Chondrocyte (in vitro differentiated cells): Measurements from ENCODE around the gene CASP2. TPM values are rescaled to one million over a fixed set of nuclear protein-coding genes. Genes with fewer than 3 reads are reported as not detected.
A peak's percentile ranks its signal among the peaks of the same experiment; 100 is the strongest.

Experiments
- DNase-seq: peaks from one replicate; pipeline ENCODE4 v3.0.0; 2021; ENCODE audit warnings: mixed read lengths, low spot score
- H3K27ac Mint-ChIP-seq: one replicate; pipeline ENCODE4 v1.8.0; 2021; ENCODE audit warnings: mild to moderate bottlenecking, moderate library complexity, mixed read lengths; ENCODE audit not compliant: unreplicated experiment
- H3K27me3 Mint-ChIP-seq: 2 replicates; pipeline ENCODE4 v1.8.0; 2021; ENCODE audit warnings: low read depth, mixed read lengths
- H3K36me3 Mint-ChIP-seq: 2 replicates; pipeline ENCODE4 v1.8.0; 2021; ENCODE audit warnings: low read depth, mixed read lengths
- H3K4me1 Mint-ChIP-seq: 2 replicates; pipeline ENCODE4 v1.8.0; 2021; ENCODE audit warnings: low read depth, mild to moderate bottlenecking, mixed read lengths
- H3K4me3 Mint-ChIP-seq: one replicate; pipeline ENCODE4 v1.8.0; 2021; ENCODE audit warnings: mild to moderate bottlenecking, moderate library complexity, mixed read lengths; ENCODE audit not compliant: unreplicated experiment
- H3K9me3 Mint-ChIP-seq: 2 replicates; pipeline ENCODE4 v1.8.0; 2021; ENCODE audit warnings: low read depth, mixed read lengths
- CTCF ChIP-seq: fragments of 200-600 bp; sonication (generic); IDR thresholded peaks from 2 replicates; pipeline ENCODE4 v1.5.0; 2021; ENCODE audit warnings: antibody characterized with exemption, mild to moderate bottlenecking, moderate library complexity
- total RNA-seq: library from RNA; stranded (reverse); gene quantifications from 3 replicates; pipeline ENCODE4 v1.2.1, GENCODE V29; 2021

The CASP2 gene
- total RNA-seq, 1 donor from 2014 or later, result 30.3 TPM

- Mint-ChIP-seq H3K27me3 (no peaks in the 10 kb centered on the region), H3K4me3 (no peak overlapping the region), H3K36me3 (peaks cover 53% of the 10 kb centered on the region), H3K9me3 (no peaks in the 10 kb centered on the region), H3K27ac (no peak overlapping the region), H3K4me1 (peaks cover 13% of the 10 kb centered on the region)
- no peak for TF ChIP-seq CTCF
- no peak for DNase-seq
These were observed 13.1 kb downstream of the CASP2 start for GRCh38 chr7:143300959-143301935.

DNA sequence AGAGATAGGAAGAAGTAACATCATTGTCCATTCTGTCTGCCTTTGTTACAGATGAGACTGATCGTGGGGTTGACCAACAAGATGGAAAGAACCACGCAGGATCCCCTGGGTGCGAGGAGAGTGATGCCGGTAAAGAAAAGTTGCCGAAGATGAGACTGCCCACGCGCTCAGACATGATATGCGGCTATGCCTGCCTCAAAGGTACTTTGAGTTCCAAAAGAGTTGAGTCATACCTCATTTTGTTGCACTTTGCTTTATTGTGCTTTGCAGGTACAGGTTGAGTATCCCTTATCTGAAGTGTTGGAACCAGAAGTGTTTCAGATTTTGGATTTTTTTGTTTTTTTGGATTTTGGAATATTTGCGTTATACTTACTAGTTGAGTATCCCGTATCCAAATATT, 15.6 kb downstream of the CASP2 start:
- no peak overlapping the region for H3K4me3 Mint-ChIP-seq
- TF ChIP-seq CTCF, result no peak

GRCh38 chr7:143304938-143305337, 16.8 kb downstream of the CASP2 start:
- Mint-ChIP-seq H3K27ac (no peak overlapping the region), H3K4me3 (no peak overlapping the region), H3K27me3 (no peaks in the 10 kb centered on the region), H3K4me1 (no peaks in the 10 kb centered on the region), H3K36me3 (peaks cover 63% of the 10 kb centered on the region), H3K9me3 (no peaks in the 10 kb centered on the region)
- TF ChIP-seq CTCF, result no peak
- no peak for DNase-seq

More for the DNA sequence above, 15.6 kb downstream of the CASP2 start:
- no peaks in the 10 kb centered on the region for H3K9me3 Mint-ChIP-seq
- DNase-seq, result no peak
- H3K4me1 Mint-ChIP-seq, result peaks cover 3% of the 10 kb centered on the region
- no peak overlapping the region for H3K27ac Mint-ChIP-seq
- peaks cover 69% of the 10 kb centered on the region for H3K36me3 Mint-ChIP-seq
- no peaks in the 10 kb centered on the region for H3K27me3 Mint-ChIP-seq

DNA sequence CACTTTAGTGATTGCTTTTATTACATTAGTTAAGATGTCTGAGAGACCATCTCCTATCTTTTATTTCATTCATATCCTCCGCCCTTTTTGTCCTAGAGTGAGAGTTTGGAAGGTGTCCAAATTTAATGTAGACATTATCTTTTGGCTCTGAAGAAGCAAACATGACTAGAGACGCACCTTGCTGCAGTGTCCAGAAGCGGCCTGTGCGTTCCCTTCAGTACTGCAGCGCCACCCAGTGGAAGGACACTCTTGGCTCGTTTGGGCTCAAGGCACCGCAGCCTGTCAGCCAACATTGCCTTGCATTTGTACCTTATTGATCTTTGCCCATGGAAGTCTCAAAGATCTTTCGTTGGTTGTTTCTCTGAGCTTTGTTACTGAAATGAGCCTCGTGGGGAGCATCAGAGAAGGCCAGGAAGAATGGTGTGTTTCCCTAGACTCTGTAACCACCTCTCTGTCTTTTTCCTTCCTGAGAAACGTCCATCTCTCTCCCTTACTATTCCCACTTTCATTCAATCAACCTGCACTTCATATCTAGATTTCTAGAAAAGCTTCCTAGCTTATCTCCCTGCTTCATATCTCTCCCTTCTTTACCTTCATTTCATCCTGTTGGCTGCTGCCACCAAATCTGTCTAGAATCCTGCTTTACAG, 17.4 kb downstream of the CASP2 start:
- Mint-ChIP-seq H3K4me1 (no peaks in the 10 kb centered on the region), H3K27ac (no peak overlapping the region), H3K4me3 (no peak overlapping the region), H3K9me3 (no peaks in the 10 kb centered on the region), H3K27me3 (no peaks in the 10 kb centered on the region), H3K36me3 (peaks cover 58% of the 10 kb centered on the region)
- TF ChIP-seq CTCF, result peak; percentile 80
- DNase-seq, result no peak

DNA sequence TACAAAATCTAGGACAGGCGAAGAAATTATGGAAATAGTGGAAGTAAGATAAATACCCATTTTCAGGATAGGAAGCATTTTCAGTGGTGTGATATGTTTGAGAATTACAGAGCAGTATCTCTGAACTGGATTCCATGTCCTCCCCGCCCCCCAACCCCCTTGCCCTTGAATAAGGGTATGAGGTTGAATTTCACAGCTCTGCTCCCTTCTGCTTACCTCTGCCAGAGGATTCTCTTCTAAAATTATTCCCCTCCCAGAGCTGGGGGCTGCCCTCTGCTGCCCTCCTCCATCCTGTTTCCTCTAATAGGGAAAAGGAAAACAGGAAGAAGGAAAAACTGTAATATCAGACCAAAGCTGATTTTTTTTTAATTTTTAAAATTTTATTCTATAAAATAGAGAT, 20.5 kb downstream of the CASP2 start:
- Mint-ChIP-seq H3K4me3 (no peak overlapping the region), H3K36me3 (peaks cover 40% of the 10 kb centered on the region), H3K9me3 (no peaks in the 10 kb centered on the region), H3K27me3 (no peaks in the 10 kb centered on the region), H3K27ac (peak overlapping the region; percentile 23), H3K4me1 (no peaks in the 10 kb centered on the region)
- no peak for TF ChIP-seq CTCF
- no peak for DNase-seq
